D341Med (cell line): ENCODE measurements around the gene ADAMTS10.
"Not testable (repeated sequence)": the region's sequence is repeated elsewhere in the genome, so short reads cannot be mapped to it uniquely, and the experiment has no call there.

Source experiments
- DNase-seq: peaks from one replicate; pipeline ENCODE4 v3.0.0; 2012; ENCODE audit warnings: low spot score

ADAMTS10 gene

GRCh38 chr19:8626842-8627241 lies 16.3 kb upstream of the ADAMTS10 start:
- DNase-seq = no peak

DNA sequence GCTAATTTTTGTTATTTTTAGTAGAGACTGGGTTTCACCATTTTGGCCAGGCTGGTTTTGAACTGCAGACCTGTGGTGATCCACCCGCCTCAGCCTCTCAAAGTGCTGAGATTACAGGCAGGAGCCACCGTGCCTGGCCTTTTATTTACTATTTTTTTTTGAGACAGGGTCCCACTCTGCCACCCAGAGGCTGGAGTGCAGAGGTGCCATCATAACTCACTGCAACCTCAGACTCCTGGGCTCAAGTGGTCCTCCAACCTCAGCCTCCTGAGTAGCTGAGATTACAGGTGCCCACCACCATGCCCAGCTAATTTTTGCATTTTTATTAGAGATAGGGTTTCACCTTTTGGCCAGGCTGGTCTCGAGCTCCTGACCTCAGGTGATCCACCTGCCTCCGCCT lies 12.4 kb upstream of the ADAMTS10 start:
- not testable (repeated sequence) for DNase-seq

DNA sequence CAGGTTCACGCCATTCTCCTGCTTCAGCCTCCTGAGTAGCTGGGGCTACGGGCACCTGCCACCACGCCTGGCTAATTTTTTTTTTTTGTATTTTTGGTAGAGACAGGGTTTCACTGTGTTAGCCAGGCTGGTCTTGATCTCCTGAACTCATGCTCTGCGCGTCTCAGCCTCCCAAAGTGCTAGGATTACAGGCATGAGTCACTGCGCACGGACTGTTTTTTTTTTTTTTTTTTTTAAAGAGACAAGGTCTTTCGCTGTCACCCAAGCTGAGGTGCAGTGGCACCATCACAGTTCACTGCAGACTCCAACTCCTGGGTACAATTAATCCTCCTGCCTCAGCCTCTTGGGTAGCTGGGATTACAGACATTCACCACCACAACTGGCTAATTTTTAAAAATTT lies 8.2 kb upstream of the ADAMTS10 start:
- DNase-seq = no peak

- DNase-seq = no peak
Observed at GRCh38 chr19:8617984-8618383, 7.5 kb upstream of the ADAMTS10 start.

- not testable (repeated sequence) for DNase-seq
Observed at GRCh38 chr19:8617325-8617724, 6.8 kb upstream of the ADAMTS10 start.

DNA sequence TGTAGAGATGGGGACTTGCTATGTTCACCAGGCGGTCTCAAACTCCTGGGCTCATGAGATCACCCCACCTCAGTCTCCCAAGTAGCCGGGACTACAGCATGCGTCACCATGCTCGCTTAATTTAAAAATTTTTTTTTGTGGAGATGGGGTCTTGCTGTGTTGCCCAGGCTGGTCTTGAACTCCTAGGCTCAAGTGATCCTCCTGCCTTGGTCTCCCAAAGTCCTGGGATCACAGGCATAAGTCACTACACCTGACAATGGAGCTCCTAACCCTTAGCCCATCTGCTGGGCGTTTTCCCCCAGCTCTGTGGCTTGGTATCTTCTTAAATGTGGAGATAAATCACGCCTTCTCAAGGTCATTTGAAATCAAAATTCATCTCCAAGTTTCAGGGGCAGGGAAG lies 6.3 kb upstream of the ADAMTS10 start:
- DNase-seq = no peak

DNA sequence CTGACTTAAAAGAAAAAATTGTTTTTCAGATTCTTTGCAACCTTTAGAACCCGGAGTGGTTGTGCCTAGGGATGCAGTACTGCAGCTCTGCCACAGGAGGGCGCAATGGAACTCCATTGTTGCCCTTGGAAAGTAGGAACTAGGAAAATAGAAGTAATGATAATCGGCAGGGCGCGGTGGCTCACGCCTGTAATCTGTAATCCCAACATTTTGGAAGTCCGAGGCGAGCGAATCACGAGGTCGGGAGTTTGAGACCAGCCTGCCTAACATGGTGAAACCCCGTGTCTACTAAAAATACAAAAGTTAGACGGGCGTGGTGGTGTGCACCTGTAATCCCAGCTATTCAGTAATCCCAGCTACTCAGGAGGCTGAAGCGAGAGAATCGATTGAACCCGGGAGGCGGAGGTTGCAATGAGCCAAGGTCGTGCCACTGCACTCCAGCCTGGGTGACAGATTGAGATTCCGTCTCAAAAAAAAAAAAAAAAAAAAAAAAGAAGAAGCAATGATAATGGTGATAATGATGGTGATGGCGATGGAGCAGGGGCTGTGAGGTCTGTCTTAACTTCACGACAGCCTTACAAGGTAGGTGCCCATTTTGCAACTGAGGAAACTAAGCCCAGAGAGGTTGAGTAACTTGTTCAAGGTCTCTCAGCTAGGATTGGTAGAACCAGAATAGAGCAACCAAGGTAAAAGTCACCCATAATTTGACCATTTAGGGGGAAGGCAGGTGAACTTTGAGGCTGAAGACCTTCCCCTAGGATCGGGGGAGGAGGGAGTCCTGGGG lies 5.5 kb upstream of the ADAMTS10 start:
- DNase-seq = peak; percentile 71

- no peak for DNase-seq
Observed at GRCh38 chr19:8615024-8615423, 4.5 kb upstream of the ADAMTS10 start.

GRCh38 chr19:8614455-8614854 lies 3.9 kb upstream of the ADAMTS10 start:
- no peak for DNase-seq

DNA sequence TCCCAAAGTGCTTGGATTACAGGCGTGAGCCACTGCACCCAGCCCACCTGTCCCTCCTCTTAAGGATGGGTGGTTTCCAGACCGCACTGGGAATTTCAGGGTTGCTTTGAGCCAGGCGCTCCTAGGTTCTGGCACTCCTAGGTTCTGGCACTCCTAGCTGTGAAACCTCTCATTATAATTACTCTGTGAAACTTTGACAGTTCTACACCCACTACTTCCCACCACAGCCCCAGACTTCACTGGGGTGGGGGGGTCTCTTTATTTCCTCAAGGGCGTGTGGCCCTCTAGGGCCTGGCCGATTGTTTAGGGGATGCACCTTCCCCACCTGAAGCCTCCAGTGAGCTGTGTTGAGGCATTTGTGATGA lies 2.3 kb upstream of the ADAMTS10 start:
- DNase-seq = no peak

- DNase-seq = no peak
Observed at GRCh38 chr19:8611877-8612806, 1.6 kb upstream of the ADAMTS10 start.

GRCh38 chr19:8611391-8611876 lies 919 bp upstream of the ADAMTS10 start:
- no peak for DNase-seq

- no peak for DNase-seq
Observed at GRCh38 chr19:8610936-8611300, 403 bp upstream of the ADAMTS10 start.

DNA sequence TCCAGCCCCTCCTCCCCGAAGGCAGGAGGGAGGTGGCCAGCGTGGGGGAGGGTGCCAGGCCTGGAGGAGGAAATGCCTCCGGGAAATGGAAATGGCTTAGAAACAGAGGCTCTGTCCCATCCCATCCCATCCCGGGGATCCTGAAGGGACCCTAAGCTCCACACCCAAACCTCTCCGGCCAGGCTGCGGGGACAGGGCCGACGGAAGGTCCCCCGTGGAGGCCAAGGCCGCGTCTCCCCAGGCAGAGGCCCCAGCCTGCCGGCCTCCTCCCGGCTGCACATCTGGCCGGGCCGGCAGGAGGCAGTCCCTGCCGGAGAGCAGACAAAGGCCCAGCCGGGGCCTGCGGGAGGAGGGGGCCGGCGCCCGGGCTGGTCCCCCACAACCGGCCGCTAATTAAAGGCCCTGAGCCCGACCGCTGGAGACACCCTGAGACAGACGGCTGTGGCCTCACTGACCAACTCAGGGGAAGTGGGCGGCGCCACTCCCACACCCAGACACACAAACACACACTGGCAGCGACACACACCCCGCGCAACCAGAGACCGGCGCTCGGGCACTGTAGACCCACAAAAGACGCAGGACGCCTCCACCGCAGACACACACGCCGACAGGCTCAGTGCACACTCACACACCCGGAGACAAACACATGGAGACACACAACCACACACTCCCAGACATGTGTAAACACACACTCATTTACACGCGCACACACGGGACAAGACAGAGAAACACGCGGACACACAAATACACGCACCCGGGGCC lies 1.1 kb downstream of the ADAMTS10 start:
- no peak for DNase-seq

DNA sequence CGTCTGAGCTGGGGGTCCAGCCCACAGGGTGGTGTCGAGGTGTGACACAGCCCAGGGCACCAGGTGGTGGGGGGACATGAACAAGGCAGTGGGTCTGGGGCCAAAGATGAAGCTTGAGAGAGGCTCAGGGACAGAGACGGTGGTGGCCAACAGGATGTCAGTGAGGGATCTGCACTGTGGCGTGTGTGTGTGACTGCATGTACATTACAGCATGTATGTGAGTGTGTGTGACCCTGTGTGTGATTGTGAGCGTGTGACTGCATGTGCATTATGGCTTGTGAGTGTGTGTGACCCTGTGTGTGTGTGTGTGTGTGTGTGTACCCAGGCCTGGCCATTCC lies 1.6 kb downstream of the ADAMTS10 start:
- DNase-seq = no peak

- no peak for DNase-seq
Observed at GRCh38 chr19:8607386-8607785, 3.1 kb downstream of the ADAMTS10 start.

GRCh38 chr19:8605514-8605913 lies 5.0 kb downstream of the ADAMTS10 start:
- no peak for DNase-seq

GRCh38 chr19:8601796-8602195 lies 8.7 kb downstream of the ADAMTS10 start:
- DNase-seq = no peak

DNA sequence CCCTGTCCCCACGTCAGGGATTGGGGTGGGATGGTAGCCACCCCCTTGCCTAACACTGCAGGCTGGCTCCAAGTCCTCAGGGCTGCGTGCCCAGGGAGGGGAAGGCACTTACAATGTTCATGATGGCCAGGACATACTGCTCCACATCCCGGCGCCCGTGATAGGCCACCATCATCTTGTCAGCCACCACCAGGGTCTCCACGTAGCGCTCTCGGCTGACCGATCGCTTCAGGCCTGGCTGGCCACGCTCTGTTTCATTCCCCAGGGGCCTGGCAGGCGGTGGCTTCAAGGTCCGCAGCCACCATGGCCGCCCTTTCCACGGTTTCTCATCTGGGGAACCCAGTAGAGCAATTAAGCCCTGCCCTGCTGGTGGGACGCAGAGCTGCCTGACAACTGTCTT lies 9.7 kb downstream of the ADAMTS10 start:
- DNase-seq = no peak

DNA sequence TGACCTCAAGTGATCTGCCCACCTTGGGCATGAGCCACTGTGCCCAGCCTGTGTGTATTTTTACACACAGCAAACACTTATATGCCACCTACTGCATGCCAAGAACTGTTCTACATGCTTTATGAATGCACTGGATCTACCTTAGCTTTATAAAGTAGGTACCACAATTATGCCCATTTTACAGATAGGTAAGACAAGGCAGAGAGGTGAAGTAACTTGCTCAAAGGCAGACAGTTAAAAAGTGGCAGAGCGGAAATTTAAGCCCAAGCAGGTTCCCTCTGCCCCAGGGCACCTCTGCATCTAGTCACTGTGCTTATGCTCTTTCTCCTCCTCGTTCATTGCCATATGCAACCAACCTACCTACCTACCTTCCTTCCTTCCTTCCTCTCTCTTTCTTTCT lies 10.5 kb downstream of the ADAMTS10 start:
- DNase-seq = no peak

- DNase-seq = no peak
Observed at GRCh38 chr19:8596168-8596567, 14.3 kb downstream of the ADAMTS10 start.

GRCh38 chr19:8595651-8596050 lies 14.9 kb downstream of the ADAMTS10 start:
- DNase-seq = no peak

DNA sequence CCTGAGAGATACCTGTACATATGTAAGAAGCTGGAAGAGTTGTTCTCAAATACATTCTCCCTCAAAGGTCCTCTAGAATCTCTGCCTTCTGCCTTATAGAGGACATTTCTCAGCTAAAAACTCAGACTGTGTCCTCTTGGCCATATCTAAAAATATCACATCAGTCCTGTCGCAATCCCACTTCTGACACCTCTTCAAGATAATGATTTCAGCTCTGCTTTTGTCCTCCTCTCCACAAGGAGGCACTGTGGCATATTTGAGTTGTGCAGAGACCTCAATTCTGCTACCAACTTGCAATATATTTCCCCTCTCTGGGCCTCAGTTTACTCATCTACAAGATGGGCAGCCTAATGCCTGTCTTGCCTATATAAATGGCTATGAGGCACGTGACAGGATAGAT lies 16.6 kb downstream of the ADAMTS10 start:
- no peak for DNase-seq
